ENCODE data around the gene SNRPE.

The SNRPE gene

DNA sequence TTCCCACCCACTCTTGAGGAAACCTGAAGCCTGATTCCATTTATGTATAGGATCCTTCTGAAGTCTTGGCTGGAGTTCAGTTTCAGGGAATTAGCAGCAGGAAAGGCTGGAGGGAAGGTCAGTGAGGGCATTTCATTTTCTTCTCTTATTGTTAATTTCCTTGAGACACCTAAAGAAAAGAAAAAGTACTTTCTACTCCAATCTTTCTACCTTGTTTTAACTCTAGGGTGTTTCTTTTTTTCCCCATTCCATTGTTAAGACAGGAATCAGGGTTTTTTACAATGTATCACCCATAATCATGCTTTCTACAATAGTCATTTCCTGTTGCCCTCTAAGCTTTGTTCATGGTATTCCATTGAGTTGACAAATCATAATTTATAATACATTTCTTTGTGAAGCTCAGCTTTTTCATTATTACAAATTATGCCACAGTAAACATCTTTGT is 27.4 kb downstream of the SNRPE start:
- DNase-seq = no peak

DNA sequence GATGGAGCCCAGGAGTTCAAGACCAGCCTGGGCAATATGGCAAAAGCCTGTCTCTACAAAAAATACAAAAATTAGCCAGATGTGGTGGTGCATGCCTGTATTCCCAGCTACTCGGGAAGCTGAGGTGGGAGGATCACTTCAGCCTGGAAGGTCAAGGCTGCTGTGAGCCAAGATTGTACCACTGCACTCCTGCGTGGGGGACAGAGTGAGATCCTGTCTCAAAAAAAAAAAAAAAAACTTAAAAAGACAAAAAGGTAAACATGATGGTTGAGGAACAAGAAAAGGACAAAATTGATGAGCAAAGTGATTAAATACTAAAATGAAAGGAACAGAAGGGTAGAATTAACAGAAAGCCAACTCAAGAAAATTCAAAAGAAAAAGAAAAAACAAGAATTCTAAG is 30.6 kb downstream of the SNRPE start:
- DNase-seq = no peak

DNA sequence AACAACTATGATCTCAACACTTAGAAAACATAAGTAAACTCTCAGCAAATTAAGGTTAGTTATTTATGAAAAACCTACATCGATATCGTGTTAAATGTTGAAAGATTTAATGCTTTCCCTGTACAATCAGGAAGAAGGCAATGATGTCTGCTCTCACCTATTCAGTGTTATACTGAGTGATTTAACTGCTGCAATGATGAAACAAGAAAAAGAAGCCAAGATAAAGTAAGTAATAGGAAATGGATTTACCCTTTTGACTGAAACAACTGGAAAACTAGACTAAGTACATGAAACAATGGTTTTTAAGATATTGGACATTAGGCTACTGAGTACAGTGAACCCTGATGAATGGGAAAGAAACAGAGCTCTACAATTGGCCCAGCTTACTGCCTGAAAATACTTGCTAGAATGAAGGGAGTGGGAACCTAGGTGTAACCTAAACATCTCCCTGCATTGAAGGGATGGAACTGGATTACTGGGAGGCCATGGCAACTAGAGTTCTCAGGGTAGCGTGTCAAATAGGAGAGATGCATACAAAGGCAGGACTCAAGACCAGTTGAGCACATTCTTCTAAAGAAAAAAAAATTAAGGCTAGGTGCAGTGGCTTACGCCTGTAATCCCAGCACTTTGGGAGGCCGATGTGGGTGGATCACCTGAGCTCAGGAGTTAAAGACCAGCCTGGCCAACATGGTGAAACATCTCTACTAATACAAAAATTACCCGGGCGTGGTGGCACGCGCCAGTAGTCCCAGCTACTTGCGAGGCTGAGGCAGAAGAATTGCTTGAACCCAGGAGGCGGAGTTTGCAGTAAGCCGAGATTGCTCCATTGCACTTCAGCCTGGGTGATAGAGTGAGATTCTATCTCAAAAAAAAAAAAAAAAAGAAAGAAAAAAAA is 37.3 kb downstream of the SNRPE start:
- no peak for DNase-seq

DNA sequence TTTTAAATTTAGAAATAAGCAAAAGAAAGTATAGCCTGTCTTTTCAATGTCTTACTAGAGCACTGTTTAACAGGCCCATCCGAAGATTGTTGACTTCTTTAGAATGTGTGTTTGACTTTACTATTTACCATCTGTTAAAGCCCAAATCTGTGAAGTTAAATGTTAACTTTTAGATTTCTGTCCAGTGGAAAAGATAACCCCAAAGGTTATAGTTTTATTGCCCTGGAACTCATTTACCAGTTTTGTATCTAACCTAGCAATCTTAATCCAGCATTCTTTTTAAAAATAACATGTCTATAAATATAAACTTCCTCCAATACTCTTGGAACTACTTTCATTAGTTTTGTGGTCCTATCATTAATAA is 37.9 kb downstream of the SNRPE start:
- DNase-seq = no peak

GRCh38 chr1:203899869-203900714 is 38.7 kb downstream of the SNRPE start:
- no peak for DNase-seq

- no peak for DNase-seq
These were observed 40.2 kb downstream of the SNRPE start for GRCh38 chr1:203901581-203901980.

DNA sequence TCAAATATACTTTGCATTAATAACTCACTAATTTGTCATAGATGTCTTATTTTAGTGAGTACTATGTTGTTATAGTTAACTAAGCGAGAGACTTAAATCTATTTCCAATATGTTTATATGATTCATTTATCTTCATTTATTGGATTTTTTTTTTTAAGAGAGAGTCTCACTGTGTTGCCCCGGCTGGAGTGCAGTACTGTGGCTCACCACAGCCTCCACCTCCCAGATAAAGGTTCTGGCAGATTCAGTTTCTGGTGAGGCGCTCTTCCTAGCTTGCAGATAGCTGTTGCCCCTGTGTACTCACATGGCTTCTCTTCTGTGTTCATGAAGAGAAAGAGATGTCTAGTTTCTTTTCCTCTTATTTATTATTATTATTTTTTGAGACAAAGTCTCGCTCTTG is 43.9 kb downstream of the SNRPE start:
- no peak for DNase-seq

GRCh38 chr1:203906932-203907331 is 45.5 kb downstream of the SNRPE start:
- no peak for DNase-seq

DNA sequence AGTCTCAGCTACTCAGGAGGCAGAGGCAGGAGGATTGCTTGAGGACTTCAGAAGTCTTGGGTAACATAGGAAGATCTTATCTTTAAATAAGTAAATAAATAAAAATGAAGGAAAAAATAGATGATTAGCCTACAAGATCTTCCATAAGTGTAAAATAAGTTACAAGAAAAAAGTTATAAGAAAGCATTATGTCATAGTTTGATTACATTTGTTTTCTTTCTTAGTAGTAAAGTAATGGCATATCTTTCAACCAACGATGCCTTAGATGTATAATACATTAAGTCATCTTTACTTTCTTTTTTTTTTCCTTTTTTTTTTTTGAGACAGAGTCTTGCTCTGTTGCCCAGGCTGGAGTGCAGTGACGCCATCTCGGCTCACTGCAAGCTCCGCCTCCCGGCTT is 46.5 kb downstream of the SNRPE start:
- no peak for DNase-seq

DNA sequence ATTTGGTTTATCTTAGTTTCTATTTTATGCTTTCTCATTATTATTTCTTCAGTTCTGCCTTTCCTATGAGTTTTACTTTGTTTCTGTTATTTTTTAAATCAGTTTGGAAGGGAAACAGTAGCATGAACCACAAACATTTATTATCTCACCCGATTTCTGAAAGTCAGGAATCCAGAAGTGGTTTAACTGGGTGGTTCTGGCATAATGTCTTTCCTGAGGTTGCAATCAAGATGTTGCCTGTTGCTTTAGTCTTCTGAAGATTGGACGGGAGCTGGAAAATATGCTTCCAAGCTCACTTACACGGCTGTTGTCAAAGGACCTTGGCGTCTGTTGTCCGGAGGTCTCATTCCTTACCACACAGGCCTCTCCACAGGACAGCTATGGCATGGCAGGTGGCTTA is 50.4 kb downstream of the SNRPE start:
- DNase-seq = no peak

DNA sequence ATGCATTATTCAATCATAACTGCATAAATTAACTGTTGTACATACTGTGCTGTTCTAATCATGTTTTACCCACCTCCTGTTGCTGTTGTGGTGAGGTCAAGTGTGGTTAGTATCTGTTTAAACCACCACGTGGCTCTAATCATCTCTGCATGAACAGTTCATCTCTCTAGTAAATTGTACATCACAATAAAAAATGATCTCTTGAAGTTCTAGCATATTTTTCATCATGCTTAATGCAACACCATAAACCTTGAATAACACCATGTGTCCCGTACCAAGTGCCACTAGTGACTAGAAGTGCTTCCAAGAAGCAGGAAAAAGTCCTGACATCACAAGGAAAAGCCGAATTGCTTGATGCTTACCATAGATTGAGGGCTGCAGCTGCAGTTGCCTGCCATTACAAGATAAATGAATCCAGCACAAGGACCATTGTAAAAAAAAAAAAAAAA is 51.7 kb downstream of the SNRPE start:
- DNase-seq = no peak

DNA sequence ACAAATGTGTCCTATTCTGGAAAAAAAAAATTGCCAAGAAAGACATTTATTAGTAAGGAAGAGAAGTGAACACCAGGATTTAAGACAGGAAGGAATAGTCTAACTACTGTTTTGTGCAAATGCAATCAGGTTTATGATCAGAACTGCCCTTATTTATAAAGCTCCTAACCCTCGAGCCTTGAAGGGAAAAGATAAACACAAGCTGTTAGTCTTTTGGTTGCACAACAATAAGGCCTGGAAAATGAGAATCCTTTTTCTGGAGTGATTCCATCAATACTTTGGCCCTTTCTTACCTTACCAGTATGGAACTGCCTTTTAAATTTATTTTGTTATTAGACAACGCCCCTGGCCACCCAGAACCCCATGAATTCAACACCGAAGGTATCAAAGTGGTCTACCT is 52.9 kb downstream of the SNRPE start:
- no peak for DNase-seq

- DNase-seq = no peak
These were observed 54.4 kb downstream of the SNRPE start for GRCh38 chr1:203915811-203916210.

DNA sequence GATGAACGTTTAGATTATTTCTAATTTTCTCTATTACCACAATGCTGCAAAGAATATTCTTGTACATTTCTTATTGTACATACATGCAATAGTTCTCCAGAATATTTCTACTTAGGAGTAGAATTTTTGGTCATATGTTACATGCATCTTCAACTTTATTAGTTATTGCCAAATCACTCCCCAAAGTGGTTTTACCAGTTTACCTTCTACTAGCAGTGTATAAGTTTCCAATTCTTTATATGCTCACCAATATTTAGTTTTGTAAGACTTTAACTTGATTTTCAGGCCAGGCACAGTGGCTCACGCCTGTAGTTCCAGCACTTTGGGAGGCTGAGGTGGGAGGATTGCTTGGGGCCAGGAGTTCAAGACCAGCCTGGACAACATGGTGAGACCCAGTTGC is 55.4 kb downstream of the SNRPE start:
- no peak for DNase-seq

Data from activated effector memory CD4-positive, alpha-beta T cell treated with anti-CD3 and anti-CD28 coated beads, Interleukin-2, amount 50 U/mL, for 16 hours (primary cell).